Measurements from ENCODE around the gene KCNQ1OT1. TPM values are rescaled to one million over a fixed set of nuclear protein-coding genes. Genes with fewer than 3 reads are reported as not detected.
A peak's percentile ranks its signal among the peaks of the same experiment; 100 is the strongest.

Gene KCNQ1OT1
- total RNA-seq, 1 donor from 2014 or later: 7.2 TPM

GRCh38 chr11:2725368-2726300, 25.8 kb upstream of the KCNQ1OT1 start:
- peak; percentile 90 for ATAC-seq
- intact Hi-C loops (cut with DNase I): no loop called here
- DNase-seq (ENCODE audit: low spot score): peak; percentile 91

GRCh38 chr11:2724653-2725367, 25.0 kb upstream of the KCNQ1OT1 start:
- peak; percentile 75 for DNase-seq (ENCODE audit: low spot score)

GRCh38 chr11:2724104-2724503, 24.3 kb upstream of the KCNQ1OT1 start:
- no peak for ATAC-seq
- no peak for DNase-seq (ENCODE audit: low spot score)
- intact Hi-C loops (cut with DNase I): no loop called here

More at GRCh38 chr11:2724653-2725367, 25.0 kb upstream of the KCNQ1OT1 start:
- ATAC-seq: peak; percentile 76
- intact Hi-C loops (cut with DNase I): no loop called here

- ATAC-seq (no peak), DNase-seq (ENCODE audit: low spot score) (no peak)
- intact Hi-C loops (cut with DNase I): no loop called here
Observed at GRCh38 chr11:2722955-2723354, 23.2 kb upstream of the KCNQ1OT1 start.

GRCh38 chr11:2721210-2721916, 21.6 kb upstream of the KCNQ1OT1 start:
- intact Hi-C loops (cut with DNase I): no loop called here
- no peak for DNase-seq (ENCODE audit: low spot score)

GRCh38 chr11:2719831-2720590, 20.2 kb upstream of the KCNQ1OT1 start:
- DNase-seq (ENCODE audit: low spot score) (no peak), ATAC-seq (no peak)
- intact Hi-C loops (cut with DNase I): no loop called here

More at GRCh38 chr11:2721210-2721916, 21.6 kb upstream of the KCNQ1OT1 start:
- ATAC-seq: no peak

GRCh38 chr11:2718817-2719438, 19.1 kb upstream of the KCNQ1OT1 start:
- no peak for DNase-seq (ENCODE audit: low spot score)
- intact Hi-C loops (cut with DNase I): no loop called here

GRCh38 chr11:2717561-2718325, 17.9 kb upstream of the KCNQ1OT1 start:
- ATAC-seq: no peak
- DNase-seq (ENCODE audit: low spot score): no peak
- intact Hi-C loops (cut with DNase I): no loop called here

More at GRCh38 chr11:2718817-2719438, 19.1 kb upstream of the KCNQ1OT1 start:
- no peak for ATAC-seq

- no peak for DNase-seq (ENCODE audit: low spot score)
- intact Hi-C loops (cut with DNase I): no loop called here
- peak; percentile 53 for ATAC-seq
Observed at GRCh38 chr11:2716376-2717095, 16.7 kb upstream of the KCNQ1OT1 start.

- intact Hi-C loops (cut with DNase I): no loop called here
- no peak for DNase-seq (ENCODE audit: low spot score)
- ATAC-seq: no peak
Observed at GRCh38 chr11:2715716-2716350, 16.0 kb upstream of the KCNQ1OT1 start.

GRCh38 chr11:2714871-2715270, 15.1 kb upstream of the KCNQ1OT1 start:
- ATAC-seq (no peak), DNase-seq (ENCODE audit: low spot score) (no peak)

GRCh38 chr11:2714463-2714800, 14.6 kb upstream of the KCNQ1OT1 start:
- ATAC-seq (no peak), DNase-seq (ENCODE audit: low spot score) (no peak)
- intact Hi-C loops (cut with DNase I): no loop called here

More at GRCh38 chr11:2714871-2715270, 15.1 kb upstream of the KCNQ1OT1 start:
- intact Hi-C loops (cut with DNase I): no loop called here

- intact Hi-C loops (cut with DNase I): no loop called here
- no peak for DNase-seq (ENCODE audit: low spot score)
- ATAC-seq: no peak
Observed at GRCh38 chr11:2713661-2714462, 14.1 kb upstream of the KCNQ1OT1 start.

- ATAC-seq (no peak), DNase-seq (ENCODE audit: low spot score) (no peak)
- intact Hi-C loops (cut with DNase I): no loop called here
Observed at GRCh38 chr11:2713094-2713493, 13.3 kb upstream of the KCNQ1OT1 start.

- no peak for DNase-seq (ENCODE audit: low spot score)
- intact Hi-C loops (cut with DNase I): no loop called here
- no peak for ATAC-seq
Observed at GRCh38 chr11:2711161-2711560, 11.4 kb upstream of the KCNQ1OT1 start.

- ATAC-seq (peak; percentile 72), DNase-seq (ENCODE audit: low spot score) (no peak)
- intact Hi-C loops (cut with DNase I): loop anchor here (5.0 kb wide), 1 partner anchor 792 kb away; the partner anchor contains the start of gene TNNT3
Observed at GRCh38 chr11:2709429-2709828, 9.6 kb upstream of the KCNQ1OT1 start.
